Tibial artery (tissue), 4 donors: ENCODE results near the gene MSANTD2.

Source experiments
- DNase-seq, 2 donors: peaks; one replicate each; pipeline ENCODE4 v3.0.0-alpha.2; 2019
- H3K27ac ChIP-seq, 2 donors: fragments of 200-600 bp; sonication (generic) in 1 of 2; 1 replicate in 1 of 2; 2 replicates in 1 of 2; pipeline ENCODE4 v1.5.1; 2018 to 2019; ENCODE audit warnings: mild to moderate bottlenecking in 1 of 2
- H3K27me3 ChIP-seq, 2 donors: fragments of 200-600 bp; sonication (generic) in 1 of 2; one replicate each; pipeline versions ENCODE4 v1.5.1 to v1.6.0; 2016 to 2019
- H3K36me3 ChIP-seq, 3 donors: fragments of 200-600 bp; sonication (generic) in 2 of 3; one replicate each; pipeline ENCODE4 v1.5.1; 2016 to 2019; ENCODE audit warnings: mild to moderate bottlenecking in 2 of 3
- H3K4me1 ChIP-seq, 4 donors: fragments of 200-600 bp; sonication (generic) in 2 of 4; 1 replicate in 3 of 4; 2 replicates in 1 of 4; pipeline ENCODE4 v1.5.1; 2016 to 2019
- H3K4me3 ChIP-seq, 2 donors: fragments of 200-600 bp; sonication (generic) in 1 of 2; 1 replicate in 1 of 2; 2 replicates in 1 of 2; pipeline ENCODE4 v1.5.1; 2018 to 2019; ENCODE audit warnings: mild to moderate bottlenecking in 2 of 2
- H3K9me3 ChIP-seq, 3 donors: fragments of 200-600 bp; sonication (generic) in 1 of 3; one replicate each; pipeline ENCODE4 v1.5.1; 2016 to 2019
- intact Hi-C: fragments of 100-400 bp; cut with DNase I; formaldehyde crosslinking; loops from one replicate; pipeline ENCODE4 v1.15.0; 2023; ENCODE audit warnings: low total_unique reads
- TF ChIP-seq, protein P1 (sequence below), 2 experiments: fragments of 200-600 bp in 1 of 2; fragments of 450-650 bp in 1 of 2; IDR thresholded peaks; one replicate each; pipeline ENCODE4 v1.5.1; 2017 to 2019; ENCODE audit warnings: antibody characterized with exemption in 2 of 2, mild to moderate bottlenecking in 1 of 2, moderate library complexity in 1 of 2

Gene MSANTD2

DNA sequence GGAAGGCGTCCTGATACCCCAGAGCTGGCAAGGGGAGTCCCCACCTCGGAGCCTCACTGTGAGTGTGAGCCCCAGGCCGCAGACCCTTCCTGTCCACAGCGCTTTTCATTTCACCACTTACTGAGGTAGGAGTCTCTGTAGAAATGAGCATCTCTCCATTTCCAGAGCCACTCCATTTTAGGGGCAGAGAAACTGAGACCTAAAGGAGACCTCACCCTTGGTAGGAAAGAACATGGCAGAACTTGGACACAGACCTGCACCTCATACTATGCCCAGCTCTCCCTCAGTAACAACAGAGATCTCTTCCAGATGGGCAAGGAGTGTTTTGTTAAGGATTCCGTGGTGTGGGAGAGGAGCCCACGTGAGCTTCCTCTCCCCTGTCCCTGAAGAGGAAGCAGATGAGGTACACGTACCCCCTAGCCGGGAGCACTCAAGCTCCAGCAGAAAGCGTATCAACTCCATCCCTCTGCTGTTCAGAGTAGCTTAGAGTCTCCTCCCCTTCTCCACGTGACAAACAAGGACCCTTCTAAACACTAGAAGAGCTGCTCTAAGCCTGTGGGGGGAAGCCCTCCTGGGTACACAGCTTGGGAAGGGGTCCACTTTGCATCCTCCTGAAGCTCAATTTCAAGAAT, 47.6 kb downstream of the MSANTD2 start:
- H3K27ac ChIP-seq, result peak overlapping the region; percentile 23 to 98
- TF ChIP-seq, protein P1, sequence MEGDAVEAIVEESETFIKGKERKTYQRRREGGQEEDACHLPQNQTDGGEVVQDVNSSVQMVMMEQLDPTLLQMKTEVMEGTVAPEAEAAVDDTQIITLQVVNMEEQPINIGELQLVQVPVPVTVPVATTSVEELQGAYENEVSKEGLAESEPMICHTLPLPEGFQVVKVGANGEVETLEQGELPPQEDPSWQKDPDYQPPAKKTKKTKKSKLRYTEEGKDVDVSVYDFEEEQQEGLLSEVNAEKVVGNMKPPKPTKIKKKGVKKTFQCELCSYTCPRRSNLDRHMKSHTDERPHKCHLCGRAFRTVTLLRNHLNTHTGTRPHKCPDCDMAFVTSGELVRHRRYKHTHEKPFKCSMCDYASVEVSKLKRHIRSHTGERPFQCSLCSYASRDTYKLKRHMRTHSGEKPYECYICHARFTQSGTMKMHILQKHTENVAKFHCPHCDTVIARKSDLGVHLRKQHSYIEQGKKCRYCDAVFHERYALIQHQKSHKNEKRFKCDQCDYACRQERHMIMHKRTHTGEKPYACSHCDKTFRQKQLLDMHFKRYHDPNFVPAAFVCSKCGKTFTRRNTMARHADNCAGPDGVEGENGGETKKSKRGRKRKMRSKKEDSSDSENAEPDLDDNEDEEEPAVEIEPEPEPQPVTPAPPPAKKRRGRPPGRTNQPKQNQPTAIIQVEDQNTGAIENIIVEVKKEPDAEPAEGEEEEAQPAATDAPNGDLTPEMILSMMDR (IDR thresholded peaks at IDR 0.05), result no peak
- H3K27me3 ChIP-seq, result no peaks in the 10 kb centered on the region
- intact Hi-C loops, result loop anchor here (10.0 kb wide), 1 partner anchor 622 kb away; no protein-coding TSS in a partner anchor
- H3K9me3 ChIP-seq, result no peaks in the 10 kb centered on the region
- no peak overlapping the region for H3K4me3 ChIP-seq
- DNase-seq, result no peak
- peaks cover 0 to 64% (median 22%) of the 10 kb centered on the region in 4 donors for H3K4me1 ChIP-seq
- H3K36me3 ChIP-seq, result peaks cover 31 to 48% (median 41%) of the 10 kb centered on the region in 3 donors

DNA sequence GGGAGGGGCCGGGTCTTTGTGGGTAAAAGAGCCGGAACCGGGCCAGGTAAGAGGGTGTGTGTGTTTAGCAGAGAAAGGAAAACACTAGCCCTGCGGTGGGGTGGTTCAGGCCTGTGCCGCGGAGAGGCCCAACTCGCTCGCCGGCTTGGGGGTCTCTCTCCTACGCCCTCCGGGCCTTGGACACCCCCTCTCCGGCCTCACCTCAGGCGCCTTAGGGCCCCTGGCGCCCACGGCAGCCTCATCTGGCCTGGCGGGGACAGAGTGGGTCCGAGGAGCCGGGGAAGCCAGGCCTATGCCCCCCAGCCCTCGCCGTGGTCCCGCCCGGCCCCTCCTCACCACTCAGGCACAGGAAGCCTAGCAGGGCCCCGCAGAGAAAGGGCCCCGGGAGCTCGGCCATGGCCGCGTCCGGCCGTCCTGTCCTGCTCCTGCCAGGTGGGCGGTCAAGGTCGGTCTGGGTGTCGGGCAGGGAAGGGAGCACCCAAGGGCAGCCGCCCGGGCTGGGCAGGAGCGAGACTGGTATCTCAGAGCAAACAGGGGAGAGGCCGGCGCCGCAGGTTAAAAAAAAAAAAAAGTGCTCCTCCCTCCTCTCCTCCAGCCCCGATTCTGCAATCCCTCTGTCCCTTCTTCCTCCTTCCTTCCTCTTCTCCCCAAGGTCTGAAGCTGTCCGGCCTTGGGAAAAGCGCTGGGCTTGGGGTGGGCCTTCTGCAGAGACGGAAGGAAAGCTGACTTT, 48.3 kb downstream of the MSANTD2 start, which contains the start of gene VSIG2:
VSIG2 (minus strand) TSS at position 515 of the 730 bp plus-strand sequence; CDS start at position 397, 118 bp downstream.
- H3K4me3 ChIP-seq, result no peak within 1 kb of the TSS

DNA sequence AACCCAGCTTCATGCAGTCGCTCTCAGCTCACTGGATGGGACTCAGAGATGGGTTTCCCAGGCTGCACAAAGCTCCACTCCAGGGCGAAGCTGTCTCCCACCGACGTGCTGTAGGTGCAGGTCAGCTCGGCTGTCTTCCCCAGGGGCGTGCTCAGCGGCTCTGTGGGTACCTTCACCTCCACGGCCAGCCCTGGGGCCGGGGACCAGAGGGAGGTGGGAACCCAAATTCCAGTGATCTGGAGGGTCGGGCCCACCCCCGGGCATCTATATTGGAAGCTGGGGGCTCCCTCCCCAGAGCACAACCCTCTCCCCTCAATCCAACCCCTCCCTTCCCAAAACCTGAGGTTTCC, 48.8 kb downstream of the MSANTD2 start:
- H3K27ac ChIP-seq, result peak overlapping the region; percentile 17 to 98
- no peaks in the 10 kb centered on the region for H3K9me3 ChIP-seq
- peaks cover 0 to 64% (median 19%) of the 10 kb centered on the region in 4 donors for H3K4me1 ChIP-seq
- intact Hi-C loops, result loop anchor here (10.0 kb wide), 1 partner anchor 623 kb away; no protein-coding TSS in a partner anchor
- no peak overlapping the region for H3K4me3 ChIP-seq
- H3K27me3 ChIP-seq, result no peaks in the 10 kb centered on the region
- H3K36me3 ChIP-seq, result peaks cover 27 to 46% (median 41%) of the 10 kb centered on the region in 3 donors
- TF ChIP-seq, protein P1 (IDR thresholded peaks at IDR 0.05), result no peak
- no peak for DNase-seq

More for the DNA sequence above, 48.3 kb downstream of the MSANTD2 start, which contains the start of gene VSIG2:
- H3K4me1 ChIP-seq, result peaks cover 0 to 64% (median 20%) of the 10 kb centered on the region in 4 donors
- intact Hi-C loops, result loop anchor here (10.0 kb wide), 1 partner anchor 623 kb away; no protein-coding TSS in a partner anchor
- peaks cover 31 to 48% (median 41%) of the 10 kb centered on the region in 3 donors for H3K36me3 ChIP-seq
- H3K9me3 ChIP-seq, result no peaks in the 10 kb centered on the region
- H3K27me3 ChIP-seq, result no peaks in the 10 kb centered on the region
- TF ChIP-seq, protein P1 (IDR thresholded peaks at IDR 0.05), result no peak
- peak within 1 kb of the TSS; percentile 36 to 98 for H3K27ac ChIP-seq
- DNase-seq, result no peak

DNA sequence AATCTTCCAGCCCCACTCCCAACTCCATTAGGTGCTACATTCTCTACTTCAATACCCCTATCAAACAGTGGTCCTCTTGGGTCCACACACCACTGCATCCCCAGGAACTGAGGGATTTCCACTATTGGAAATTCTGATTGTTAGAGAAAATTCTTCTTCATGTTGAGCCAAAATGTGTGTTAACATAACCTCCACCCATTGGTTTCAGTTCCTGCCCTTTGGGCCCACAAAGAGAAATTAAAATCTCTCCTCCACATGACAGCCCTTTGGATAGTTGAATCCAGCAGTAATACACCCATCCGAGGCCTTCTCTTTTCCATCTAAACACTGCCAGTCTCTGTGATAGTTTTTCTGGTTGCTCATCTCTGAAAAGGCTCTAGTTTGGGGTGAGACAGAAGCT, 50.3 kb downstream of the MSANTD2 start:
- Histone ChIP-seq H3K27me3 (no peaks in the 10 kb centered on the region), H3K4me3 (no peak overlapping the region), H3K27ac (peak overlapping the region; percentile 14 to 98), H3K36me3 (peaks cover 21 to 41% (median 38%) of the 10 kb centered on the region in 3 donors), H3K9me3 (no peaks in the 10 kb centered on the region), H3K4me1 (peaks cover 0 to 62% (median 20%) of the 10 kb centered on the region in 4 donors)
- intact Hi-C loops, result loop anchor here (10.0 kb wide), 2 partner anchors 45 to 625 kb away; no protein-coding TSS in a partner anchor
- TF ChIP-seq, protein P1 (IDR thresholded peaks at IDR 0.05), result no peak
- DNase-seq, result no peak

DNA sequence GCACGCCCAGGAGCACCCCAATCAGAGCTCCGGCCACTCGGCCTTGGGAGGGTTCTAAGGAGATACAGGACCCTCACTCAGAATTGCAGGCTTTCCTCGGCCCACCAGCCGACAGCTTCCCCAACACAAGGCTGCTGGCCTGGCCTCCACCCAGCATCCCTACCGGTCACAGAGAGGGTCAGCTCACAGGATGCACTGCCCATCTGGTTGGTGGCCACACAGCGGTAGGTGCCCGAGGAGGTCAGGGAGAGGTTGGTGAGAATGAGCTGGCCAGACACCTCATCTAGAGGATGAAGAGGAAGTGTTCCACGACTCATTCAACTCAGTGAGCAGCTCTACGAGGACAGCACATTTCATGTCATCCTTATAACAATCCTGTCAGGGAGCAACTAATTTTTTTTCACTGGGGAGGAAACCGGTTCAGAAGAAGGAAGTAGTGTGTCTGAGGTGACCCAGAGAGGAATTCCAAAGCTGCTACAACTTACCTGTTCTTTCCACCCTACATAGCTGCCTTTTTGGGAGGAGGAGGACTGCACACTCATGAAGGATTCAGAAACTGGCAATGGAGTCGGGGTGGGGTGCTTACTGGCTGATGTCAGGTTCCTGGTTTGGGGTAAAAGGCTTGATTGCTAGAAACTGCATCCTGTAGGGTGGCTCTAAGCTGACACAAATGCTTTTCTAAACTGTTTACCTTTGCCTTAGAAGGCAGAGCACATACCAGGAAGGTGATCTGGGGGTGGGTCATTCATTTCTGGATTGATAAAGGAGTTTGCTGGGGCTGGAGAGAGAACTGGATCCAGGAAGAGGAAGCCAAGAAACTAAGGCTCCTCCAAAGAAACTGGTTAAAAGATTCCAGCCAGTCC, 51.5 kb downstream of the MSANTD2 start:
- Histone ChIP-seq H3K27me3 (no peaks in the 10 kb centered on the region), H3K36me3 (peaks cover 14 to 32% (median 26%) of the 10 kb centered on the region in 3 donors), H3K27ac (peak overlapping the region; percentile 77 to 98), H3K9me3 (no peaks in the 10 kb centered on the region), H3K4me3 (no peak overlapping the region), H3K4me1 (peaks cover 0 to 52% (median 18%) of the 10 kb centered on the region in 4 donors)
- intact Hi-C loops, result loop anchor here (10.0 kb wide), 1 partner anchor 46 kb away; no protein-coding TSS in a partner anchor
- no peak for DNase-seq
- TF ChIP-seq, protein P1 (IDR thresholded peaks at IDR 0.05), result no peak
